GM23248 (cell line): Measurements from ENCODE around the gene SF3A2. TPM values are rescaled to one million over a fixed set of nuclear protein-coding genes. Genes with fewer than 3 reads are reported as not detected.

Experiments used
- DNase-seq: peaks from one replicate; pipeline ENCODE4 v3.0.0-alpha.2; 2015
- H2AFZ ChIP-seq: fragments of 200-600 bp; sonication (generic); 2 replicates; pipeline ENCODE4 v1.6.1; 2016; ENCODE audit warnings: antibody characterized with exemption
- H3F3A ChIP-seq: fragments of 200-600 bp; sonication (generic); 2 replicates; pipeline ENCODE4 v1.6.1; 2016; ENCODE audit warnings: mild to moderate bottlenecking, antibody characterized with exemption, mixed run types; ENCODE audit not compliant: insufficient read depth
- H3K27ac ChIP-seq: fragments of 200-600 bp; sonication (generic); 2 replicates; pipeline ENCODE4 v1.5.1; 2016; ENCODE audit warnings: mild to moderate bottlenecking
- H3K27me3 ChIP-seq: fragments of 200-600 bp; sonication (generic); replicated peaks from 2 replicates; pipeline ENCODE4 v1.6.1; 2016; ENCODE audit warnings: mild to moderate bottlenecking; ENCODE audit not compliant: insufficient read depth
- H3K36me3 ChIP-seq: fragments of 200-600 bp; sonication (generic); 2 replicates; pipeline ENCODE4 v1.6.1; 2016; ENCODE audit warnings: low read depth, mild to moderate bottlenecking
- H3K4me1 ChIP-seq: fragments of 200-600 bp; sonication (generic); 2 replicates; pipeline ENCODE4 v1.6.1; 2016; ENCODE audit warnings: mild to moderate bottlenecking; ENCODE audit not compliant: insufficient read depth
- H3K4me2 ChIP-seq: fragments of 200-600 bp; sonication (generic); one replicate; pipeline ENCODE4 v1.6.1; 2016; ENCODE audit warnings: mild to moderate bottlenecking; ENCODE audit not compliant: unreplicated experiment
- H3K4me3 ChIP-seq: fragments of 200-600 bp; sonication (generic); 2 replicates; pipeline ENCODE4 v1.5.1; 2016; ENCODE audit warnings: mild to moderate bottlenecking
- H3K79me2 ChIP-seq: fragments of 200-600 bp; sonication (generic); 2 replicates; pipeline ENCODE4 v1.6.1; 2016; ENCODE audit warnings: mild to moderate bottlenecking; ENCODE audit not compliant: insufficient read depth
- H3K9ac ChIP-seq: fragments of 200-600 bp; sonication (generic); 2 replicates; pipeline ENCODE4 v1.6.1; 2016; ENCODE audit warnings: mild to moderate bottlenecking
- H3K9me2 ChIP-seq: fragments of 200-600 bp; sonication (generic); 2 replicates; pipeline ENCODE4 v1.6.1; 2016; ENCODE audit warnings: mixed run types, mild to moderate bottlenecking, moderate library complexity; ENCODE audit not compliant: insufficient read depth
- H3K9me3 ChIP-seq: fragments of 200-600 bp; sonication (generic); one replicate; pipeline ENCODE4 v1.6.1; 2017; ENCODE audit warnings: low read depth
- H4K20me1 ChIP-seq: fragments of 200-600 bp; sonication (generic); 2 replicates; pipeline ENCODE4 v1.6.0; 2016; ENCODE audit not compliant: insufficient read depth
- EZH2 ChIP-seq: fragments of 200-600 bp; sonication (generic); IDR thresholded peaks from 2 replicates; pipeline ENCODE4 v1.6.1; 2018; ENCODE audit warnings: antibody characterized with exemption, mild to moderate bottlenecking; ENCODE audit not compliant: insufficient read depth, poor library complexity, severe bottlenecking
- EZH2phosphoT487 ChIP-seq: fragments of 200-600 bp; sonication (generic); IDR thresholded peaks from 2 replicates; pipeline ENCODE4 v1.6.1; 2018; ENCODE audit warnings: antibody characterized with exemption, moderate library complexity, mild to moderate bottlenecking, low read depth; ENCODE audit not compliant: insufficient read depth
- WGBS, 2 experiments: methylation state at CpG; one replicate each; pipeline ENCODE4 v1.1.6; 2015 to 2017; ENCODE audit warnings: low lambda C conversion rate in 2 of 2, low coverage in 1 of 2; ENCODE audit errors: missing lambda C conversion rate in 2 of 2; 5-methylcytosine and 5-hydroxymethylcytosine counted together
- in situ Hi-C: fragments of 300-500 bp; cut with MboI; formaldehyde crosslinking; loops from 2 replicates; pipeline ENCODE4 v1.15.0; 2020
- polyA plus RNA-seq: library from polyadenylated mRNA; unstranded; fragments of >200 nt; fragmentation: Nextera tagmentation; extraction: Ambion mirVana; gene quantifications from 2 replicates; pipeline ENCODE4 v1.2.1, GENCODE V29; 2016
- total RNA-seq: library from RNA; depleted of rRNA; stranded (reverse); fragments of >200 nt; shearing (Covaris generic); gene quantifications from 2 replicates; pipeline ENCODE4 v1.2.3, GENCODE V29; 2014

SF3A2 gene
- total and polyA plus RNA-seq, 2 experiments from 2014 or later, result 16.8 to 26.7 TPM

DNA sequence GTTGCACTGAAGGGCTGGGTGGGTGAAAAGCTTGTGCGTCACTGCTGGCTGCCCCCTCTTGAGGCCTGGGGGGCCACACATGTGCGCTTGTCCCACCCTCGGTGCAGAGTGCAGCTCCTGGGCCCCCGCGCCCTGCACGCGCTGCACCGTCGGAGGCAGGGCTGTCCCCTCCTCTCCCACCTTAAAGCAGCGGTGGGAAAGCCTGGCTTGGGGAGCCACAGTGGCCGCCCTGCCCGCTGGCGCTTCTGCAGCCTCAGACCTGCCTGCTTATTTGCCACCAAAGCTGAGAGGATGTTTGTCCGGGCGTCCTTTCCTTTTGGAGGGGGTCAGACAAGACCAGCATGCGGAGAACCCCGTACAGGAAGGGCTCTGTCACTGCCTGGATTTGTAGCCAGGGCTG is 27.2 kb upstream of the SF3A2 start:
- DNase-seq, result no peak
- in situ Hi-C loops, result no loop called here
- H3K4me1 ChIP-seq, result peaks cover 14% of the 10 kb centered on the region
- peaks cover 10% of the 10 kb centered on the region; the same call in 1 of the 2 replicates for H3F3A ChIP-seq
- TF ChIP-seq EZH2, result no peak
- no peak for TF ChIP-seq EZH2phosphoT487
- peak overlapping the region; percentile 63; the same call in 1 of the 2 replicates for H3K9ac ChIP-seq
- no peaks in the 10 kb centered on the region; the same call in 1 of the 2 replicates for H3K36me3 ChIP-seq
- no peaks in the 10 kb centered on the region for H3K27me3 ChIP-seq
- WGBS, 2 experiments, result 93 to 94% methylated on average over 15 of the region's 17 CpGs
- no peaks in the 10 kb centered on the region for H4K20me1 ChIP-seq
- H3K9me3 ChIP-seq, result no peaks in the 10 kb centered on the region
- no peak overlapping the region for H2AFZ ChIP-seq
- peaks cover 41% of the 10 kb centered on the region for H3K79me2 ChIP-seq
- H3K27ac ChIP-seq, result peak overlapping the region; percentile 71
- H3K9me2 ChIP-seq, result no peaks in the 10 kb centered on the region
- no peak overlapping the region for H3K4me2 ChIP-seq
- no peak overlapping the region for H3K4me3 ChIP-seq

DNA sequence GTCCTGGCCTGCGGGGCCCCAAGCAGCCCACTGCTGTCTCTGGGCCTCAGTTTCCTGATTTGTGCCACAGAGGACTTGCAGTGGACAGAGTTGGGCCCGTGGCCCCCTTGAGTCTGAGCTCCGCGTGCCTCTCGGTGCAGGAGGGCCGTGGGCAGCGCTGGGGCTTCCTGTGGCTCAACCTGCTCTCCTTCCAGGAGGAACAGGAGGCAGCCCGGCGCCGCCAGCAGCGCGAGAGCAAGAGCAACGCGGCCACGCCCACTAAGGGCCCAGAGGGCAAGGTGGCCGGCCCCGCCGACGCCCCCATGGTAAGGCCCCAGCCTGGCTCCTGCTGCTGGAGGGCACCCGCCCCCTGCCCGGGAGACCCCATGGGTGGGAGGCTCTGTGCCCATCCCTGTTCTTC is 26.4 kb upstream of the SF3A2 start:
- no peak for DNase-seq
- H3K79me2 ChIP-seq, result peaks cover 35% of the 10 kb centered on the region
- WGBS, 2 experiments, result 89 to 93% methylated on average over 13 to 18 of the region's 21 CpGs

DNA sequence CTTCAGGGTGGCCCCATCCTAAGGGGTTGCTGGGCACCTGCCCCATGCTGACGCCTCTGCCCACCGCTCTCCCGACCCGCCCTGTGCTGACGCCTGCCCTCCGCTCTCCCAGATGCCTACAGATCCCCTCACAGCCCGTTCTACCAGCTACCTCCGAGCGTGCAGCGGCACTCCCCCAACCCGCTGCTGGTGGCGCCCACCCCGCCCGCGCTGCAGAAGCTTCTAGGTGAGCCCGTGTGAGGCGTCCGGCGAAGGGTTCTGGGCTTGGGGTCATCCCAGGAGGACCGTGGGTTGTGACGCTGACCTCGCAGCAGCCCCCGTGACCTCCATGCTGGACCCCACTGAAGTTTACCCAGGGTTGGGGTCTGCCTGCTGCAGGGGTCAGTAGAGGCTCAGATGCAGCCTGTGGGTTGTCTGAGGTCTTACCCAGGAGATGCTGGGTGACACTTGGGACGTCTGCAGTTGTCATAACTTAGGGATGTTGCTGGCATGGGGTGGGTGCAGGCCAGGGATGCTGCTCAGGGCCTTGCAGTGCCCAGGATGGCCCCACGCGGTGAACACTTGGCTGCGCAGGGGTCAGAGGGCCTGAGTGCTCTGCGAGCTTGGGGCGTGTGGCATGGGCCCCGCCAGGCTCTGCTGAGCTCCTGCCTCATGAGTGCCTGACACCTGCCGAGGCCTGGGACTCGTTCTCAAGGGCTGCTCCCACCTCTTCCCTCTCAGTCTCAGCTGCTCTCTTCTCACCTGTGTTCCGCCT is 25.5 kb upstream of the SF3A2 start:
- no peaks in the 10 kb centered on the region for H3K9me3 ChIP-seq
- peaks cover 14% of the 10 kb centered on the region for H3K4me1 ChIP-seq
- H3K27ac ChIP-seq, result no peak overlapping the region
- H3K79me2 ChIP-seq, result peaks cover 26% of the 10 kb centered on the region
- no peak for TF ChIP-seq EZH2
- TF ChIP-seq EZH2phosphoT487, result no peak
- H3K9me2 ChIP-seq, result no peaks in the 10 kb centered on the region
- no peak overlapping the region for H2AFZ ChIP-seq
- H3F3A ChIP-seq, result peaks cover 10% of the 10 kb centered on the region; the same call in 1 of the 2 replicates
- H3K4me2 ChIP-seq, result no peak overlapping the region
- H3K9ac ChIP-seq, result no peak overlapping the region
- no peaks in the 10 kb centered on the region for H3K27me3 ChIP-seq
- no peak for DNase-seq
- no peaks in the 10 kb centered on the region for H4K20me1 ChIP-seq
- H3K4me3 ChIP-seq, result no peak overlapping the region
- WGBS, 2 experiments, result 92% methylated on average over 15 to 33 of the region's 33 CpGs
- in situ Hi-C loops, result no loop called here
- H3K36me3 ChIP-seq, result no peaks in the 10 kb centered on the region; the same call in 1 of the 2 replicates

More for the DNA sequence above, 26.4 kb upstream of the SF3A2 start:
- H2AFZ ChIP-seq, result no peak overlapping the region
- no peaks in the 10 kb centered on the region for H3K27me3 ChIP-seq
- H3K9me2 ChIP-seq, result no peaks in the 10 kb centered on the region
- no peaks in the 10 kb centered on the region for H4K20me1 ChIP-seq
- H3K4me3 ChIP-seq, result no peak overlapping the region
- no peaks in the 10 kb centered on the region; the same call in 1 of the 2 replicates for H3K36me3 ChIP-seq
- peaks cover 14% of the 10 kb centered on the region for H3K4me1 ChIP-seq
- no peaks in the 10 kb centered on the region for H3K9me3 ChIP-seq
- in situ Hi-C loops, result no loop called here
- TF ChIP-seq EZH2phosphoT487 (no peak), EZH2 (no peak)
- no peak overlapping the region for H3K9ac ChIP-seq
- peaks cover 10% of the 10 kb centered on the region; the same call in 1 of the 2 replicates for H3F3A ChIP-seq
- no peak overlapping the region for H3K27ac ChIP-seq
- no peak overlapping the region for H3K4me2 ChIP-seq

DNA sequence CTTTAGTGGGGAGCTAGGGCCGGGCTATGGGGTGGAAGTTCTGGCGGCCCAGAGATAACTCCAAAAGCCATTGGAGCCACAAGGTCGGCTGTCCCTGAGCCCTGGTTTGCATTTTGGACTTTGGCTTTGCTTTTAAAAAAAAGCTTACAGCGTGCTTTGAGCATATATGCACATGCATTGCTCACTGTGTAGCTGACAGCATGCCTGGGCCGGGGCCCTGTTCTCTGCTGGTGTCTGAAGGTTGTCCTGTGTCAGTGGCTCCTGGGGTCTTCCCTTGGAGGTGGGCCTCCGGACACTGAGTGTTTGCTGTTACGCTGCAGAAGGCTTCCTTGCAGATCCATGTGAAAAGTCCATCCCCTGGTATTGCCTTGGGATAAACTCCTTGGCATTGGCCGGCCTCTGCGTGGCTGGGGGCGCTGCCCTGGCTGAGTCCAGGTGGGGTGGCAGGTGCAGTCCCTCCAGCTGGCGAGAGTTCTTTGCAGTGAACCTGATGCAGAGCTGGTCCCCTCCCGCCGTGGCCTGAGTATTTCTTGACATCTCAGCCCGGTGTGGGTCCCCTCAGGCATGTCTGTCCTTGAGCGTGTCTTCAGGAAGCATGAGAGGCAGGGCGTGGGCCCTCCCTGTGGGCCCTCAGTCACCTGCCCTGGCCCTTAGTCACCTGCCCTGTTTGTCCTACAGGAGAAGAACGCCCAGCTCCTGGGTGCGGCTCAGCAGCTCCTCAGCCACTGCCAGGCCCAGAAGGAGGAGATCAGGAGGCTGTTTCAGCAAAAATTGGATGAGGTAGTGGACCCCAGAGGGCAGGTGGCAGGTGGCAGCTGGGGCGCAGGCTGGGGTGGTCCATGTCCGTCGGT is 23.5 kb upstream of the SF3A2 start:
- Histone ChIP-seq H3K79me2 (peaks cover 7% of the 10 kb centered on the region; the same call in 1 of the 2 replicates), H3K9ac (no peak overlapping the region), H2AFZ (no peak overlapping the region), H3K9me3 (no peaks in the 10 kb centered on the region), H3F3A (peaks cover 7% of the 10 kb centered on the region; the same call in 1 of the 2 replicates), H3K9me2 (no peaks in the 10 kb centered on the region), H3K27me3 (no peaks in the 10 kb centered on the region), H3K4me3 (no peak overlapping the region), H3K4me1 (peaks cover 10% of the 10 kb centered on the region), H3K27ac (no peak overlapping the region), H3K36me3 (no peaks in the 10 kb centered on the region; the same call in 1 of the 2 replicates), H4K20me1 (no peaks in the 10 kb centered on the region), H3K4me2 (no peak overlapping the region)
- WGBS, 2 experiments, result 96% methylated on average over 19 to 21 of the region's 21 CpGs
- in situ Hi-C loops, result no loop called here
- TF ChIP-seq EZH2 (no peak), EZH2phosphoT487 (no peak)
- no peak for DNase-seq
